GM23248 (cell line): ENCODE data around the gene ABCA1.

Experiments
- EZH2 ChIP-seq: fragments of 200-600 bp; sonication (generic); IDR thresholded peaks from 2 replicates; pipeline ENCODE4 v1.6.1; 2018; ENCODE audit warnings: antibody characterized with exemption, mild to moderate bottlenecking; ENCODE audit not compliant: insufficient read depth, poor library complexity, severe bottlenecking
- EZH2phosphoT487 ChIP-seq: fragments of 200-600 bp; sonication (generic); IDR thresholded peaks from 2 replicates; pipeline ENCODE4 v1.6.1; 2018; ENCODE audit warnings: antibody characterized with exemption, moderate library complexity, mild to moderate bottlenecking, low read depth; ENCODE audit not compliant: insufficient read depth

- no peak for TF ChIP-seq EZH2
- no peak for TF ChIP-seq EZH2phosphoT487
Observed at GRCh38 chr9:104921067-104921741, 6.8 kb downstream of the ABCA1 start.
